NB4 (cell line): ENCODE data around the gene SLC7A8.
A peak's percentile ranks its signal among the peaks of the same experiment; 100 is the strongest.

Source experiments
- DNase-seq: peaks from one replicate; pipeline ENCODE4 v3.0.0; 2010; ENCODE audit warnings: low read depth
- H3K4me3 ChIP-seq: one replicate; pipeline ENCODE4 v1.5.1; 2011; ENCODE audit warnings: mild to moderate bottlenecking, low read depth, low read length, moderate library complexity
- MYC ChIP-seq: IDR thresholded peaks from 2 replicates; pipeline ENCODE4 v1.6.1; 2011; ENCODE audit warnings: low read depth, low read length
- POLR2A ChIP-seq: IDR thresholded peaks from 2 replicates; pipeline ENCODE4 v1.6.1; 2011; ENCODE audit warnings: mild to moderate bottlenecking; ENCODE audit not compliant: insufficient read length; ENCODE audit errors: extremely low read depth
- TF ChIP-seq, protein P1 (sequence below): IDR thresholded peaks from one replicate; pipeline ENCODE4 v1.5.1; 2012; ENCODE audit warnings: low read depth, low read length
- TF ChIP-seq, protein P2 (sequence below): IDR thresholded peaks from 2 replicates; pipeline ENCODE4 v1.6.1; 2011; ENCODE audit warnings: low read depth, low read length

The SLC7A8 gene

DNA sequence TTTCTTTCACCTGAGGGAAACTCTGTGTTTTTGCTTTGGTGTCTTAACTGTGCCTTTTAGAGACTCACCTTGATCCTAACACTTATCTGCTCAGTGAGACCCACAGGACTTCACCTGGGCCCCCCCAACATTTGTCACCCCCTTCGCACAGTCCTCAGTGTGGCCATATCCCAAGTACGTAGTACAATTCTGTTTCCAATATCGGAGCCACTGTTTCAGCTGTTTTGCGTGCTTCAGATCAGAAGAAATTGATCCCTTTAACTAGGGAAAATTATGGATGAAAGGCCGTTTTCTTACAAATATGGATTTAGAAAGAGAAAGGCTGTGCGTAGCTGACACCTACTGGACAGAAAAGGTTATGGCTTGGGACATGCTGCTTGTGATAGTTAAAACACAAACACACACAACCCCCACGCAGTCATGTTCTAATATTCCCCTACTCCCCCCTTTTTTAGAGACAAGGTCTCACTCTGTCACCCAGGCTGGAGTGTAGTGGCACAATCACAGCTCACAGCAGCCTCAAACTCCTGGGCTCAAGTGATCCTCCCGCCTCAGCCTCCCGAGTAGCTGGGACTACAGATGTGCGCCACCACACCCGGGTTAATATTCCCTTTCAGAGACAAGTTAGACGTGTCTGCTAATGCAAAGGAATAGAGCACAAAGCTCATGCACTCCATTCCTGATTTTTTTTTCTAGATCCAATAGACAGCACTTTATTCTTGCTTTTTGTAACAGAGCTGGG is 3.6 kb upstream of the SLC7A8 start:
- peak; percentile 72 for DNase-seq
- H3K4me3 ChIP-seq = no peak overlapping the region
- TF ChIP-seq, protein P1, sequence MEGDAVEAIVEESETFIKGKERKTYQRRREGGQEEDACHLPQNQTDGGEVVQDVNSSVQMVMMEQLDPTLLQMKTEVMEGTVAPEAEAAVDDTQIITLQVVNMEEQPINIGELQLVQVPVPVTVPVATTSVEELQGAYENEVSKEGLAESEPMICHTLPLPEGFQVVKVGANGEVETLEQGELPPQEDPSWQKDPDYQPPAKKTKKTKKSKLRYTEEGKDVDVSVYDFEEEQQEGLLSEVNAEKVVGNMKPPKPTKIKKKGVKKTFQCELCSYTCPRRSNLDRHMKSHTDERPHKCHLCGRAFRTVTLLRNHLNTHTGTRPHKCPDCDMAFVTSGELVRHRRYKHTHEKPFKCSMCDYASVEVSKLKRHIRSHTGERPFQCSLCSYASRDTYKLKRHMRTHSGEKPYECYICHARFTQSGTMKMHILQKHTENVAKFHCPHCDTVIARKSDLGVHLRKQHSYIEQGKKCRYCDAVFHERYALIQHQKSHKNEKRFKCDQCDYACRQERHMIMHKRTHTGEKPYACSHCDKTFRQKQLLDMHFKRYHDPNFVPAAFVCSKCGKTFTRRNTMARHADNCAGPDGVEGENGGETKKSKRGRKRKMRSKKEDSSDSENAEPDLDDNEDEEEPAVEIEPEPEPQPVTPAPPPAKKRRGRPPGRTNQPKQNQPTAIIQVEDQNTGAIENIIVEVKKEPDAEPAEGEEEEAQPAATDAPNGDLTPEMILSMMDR = peak; percentile 75
- TF ChIP-seq, protein P2, sequence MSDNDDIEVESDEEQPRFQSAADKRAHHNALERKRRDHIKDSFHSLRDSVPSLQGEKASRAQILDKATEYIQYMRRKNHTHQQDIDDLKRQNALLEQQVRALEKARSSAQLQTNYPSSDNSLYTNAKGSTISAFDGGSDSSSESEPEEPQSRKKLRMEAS = peak; percentile 29; the same call in 1 of the 2 replicates
- no peak for TF ChIP-seq MYC

DNA sequence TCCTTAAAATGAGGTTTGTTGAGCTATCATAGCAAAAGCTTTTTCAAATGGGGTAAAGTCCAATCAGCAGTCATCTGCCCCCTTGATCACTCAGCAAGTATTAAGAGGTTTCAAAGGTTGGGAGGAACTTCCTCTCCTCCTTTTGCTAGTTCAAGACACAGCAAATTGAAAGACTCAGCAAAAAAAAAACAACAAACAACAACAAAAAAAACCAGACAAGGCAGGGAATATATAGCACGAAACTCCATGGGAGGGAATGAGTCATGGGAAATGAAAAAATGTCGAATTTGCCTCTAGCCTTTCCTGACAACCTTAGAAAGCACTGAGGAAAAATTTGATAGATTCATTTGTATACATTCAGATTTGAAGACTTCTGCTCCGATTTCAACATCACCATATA is 1.6 kb upstream of the SLC7A8 start:
- no peak overlapping the region for H3K4me3 ChIP-seq
- peak; percentile 11 for DNase-seq
- no peak for TF ChIP-seq MYC
- TF ChIP-seq, protein P1 = no peak
- TF ChIP-seq, protein P2 = no peak
- TF ChIP-seq POLR2A = no peak

DNA sequence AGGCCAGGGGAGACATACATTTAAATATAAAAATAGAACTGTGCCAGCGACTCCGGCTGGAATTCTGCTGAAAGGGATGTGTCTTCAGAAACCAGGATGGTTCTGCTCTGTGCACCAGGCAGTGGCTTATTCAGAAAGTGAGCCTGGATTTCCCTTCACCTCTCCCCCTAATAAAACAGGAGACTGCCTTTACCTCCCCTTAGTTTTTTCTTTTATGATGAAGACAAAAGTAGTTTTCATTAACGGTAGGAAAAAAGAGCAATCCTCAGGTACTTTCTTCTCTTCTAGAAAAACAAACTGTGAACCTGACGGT is 346 bp downstream of the SLC7A8 start:
- H3K4me3 ChIP-seq = peak overlapping the region; percentile 35
- no peak for TF ChIP-seq MYC
- TF ChIP-seq, protein P2 = no peak
- TF ChIP-seq POLR2A = no peak
- TF ChIP-seq, protein P1 = no peak
- no peak for DNase-seq

DNA sequence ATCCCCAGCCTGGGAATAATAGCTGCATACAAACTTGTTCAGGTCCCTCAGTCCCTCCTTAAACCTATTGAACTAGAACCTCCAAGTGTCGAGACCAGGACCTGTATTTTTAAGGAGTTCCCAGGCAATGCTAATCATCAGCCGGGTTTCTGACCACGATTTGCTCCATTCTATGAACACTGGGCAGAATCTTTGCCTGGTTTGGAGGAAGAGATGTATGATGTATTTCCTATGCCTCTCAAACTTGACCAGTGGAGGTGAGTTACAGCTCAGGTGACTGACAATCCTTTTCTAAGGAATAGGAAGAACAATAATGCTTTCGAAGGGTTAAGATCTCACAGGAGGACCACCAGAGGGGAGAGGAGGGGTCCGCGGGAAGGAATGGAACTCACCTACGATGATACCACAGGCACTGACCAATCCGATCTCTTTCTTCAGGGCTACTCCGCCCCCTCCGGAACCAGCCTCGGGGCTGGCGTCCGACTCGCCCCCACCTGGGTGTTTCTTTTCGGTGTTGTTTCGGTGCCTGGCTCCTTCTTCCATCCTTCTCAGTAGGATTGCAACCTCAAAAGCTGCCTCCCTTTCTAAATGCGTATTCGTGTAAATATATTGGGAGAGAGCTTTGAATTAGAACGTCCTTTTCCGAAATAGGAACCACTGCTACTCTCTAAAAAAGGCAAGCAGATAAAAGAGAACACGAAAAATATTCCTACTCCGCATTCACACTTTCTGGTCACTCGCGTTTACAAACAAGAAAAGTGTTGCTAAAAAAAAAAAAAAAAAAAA is 895 bp downstream of the SLC7A8 start:
- H3K4me3 ChIP-seq = peak overlapping the region; percentile 35
- DNase-seq = no peak
- no peak for TF ChIP-seq POLR2A
- TF ChIP-seq, protein P2 = no peak
- TF ChIP-seq MYC = no peak
- TF ChIP-seq, protein P1 = no peak

DNA sequence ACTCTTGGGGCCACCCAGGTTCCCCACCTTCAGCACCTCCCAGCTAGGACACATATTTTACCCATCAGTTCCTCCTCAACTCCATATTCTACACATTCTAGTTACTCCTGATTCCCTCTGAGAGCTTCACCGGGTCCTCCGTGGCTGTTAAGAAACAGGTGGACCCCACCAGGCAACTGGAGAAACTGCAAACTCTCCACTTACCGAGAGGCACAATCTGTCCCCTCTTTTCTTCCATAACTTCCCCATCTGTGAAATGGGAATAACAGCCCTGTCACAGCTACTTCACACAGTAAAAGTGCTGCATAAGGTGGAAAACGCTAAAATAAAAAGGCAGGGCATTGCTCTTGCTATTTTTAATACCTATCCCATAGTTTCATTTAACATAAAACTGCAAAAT is 1.5 kb downstream of the SLC7A8 start:
- TF ChIP-seq, protein P1 = no peak
- no peak for TF ChIP-seq MYC
- TF ChIP-seq, protein P2 = no peak
- no peak overlapping the region for H3K4me3 ChIP-seq
- DNase-seq = no peak

DNA sequence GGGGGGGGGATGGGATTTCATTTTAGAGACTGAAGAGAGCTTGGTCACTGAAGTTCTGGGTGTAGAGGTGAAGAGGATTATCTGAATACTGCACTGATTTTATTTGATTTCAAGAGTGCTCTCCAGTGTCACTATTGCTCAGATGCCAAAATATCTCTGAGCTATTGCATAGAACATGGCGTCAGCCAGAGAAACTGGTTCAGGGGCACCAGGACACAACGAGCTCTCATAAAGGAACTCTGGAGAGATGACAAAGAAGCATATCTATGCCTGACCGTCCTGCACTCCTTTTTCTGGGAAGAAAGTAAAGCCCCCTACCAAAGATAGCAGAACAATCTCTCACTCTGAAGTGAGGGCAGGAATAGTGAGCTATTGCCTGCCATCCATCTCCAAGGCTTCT is 2.0 kb downstream of the SLC7A8 start:
- TF ChIP-seq, protein P2 = no peak
- TF ChIP-seq, protein P1 = no peak
- TF ChIP-seq POLR2A (no peak), MYC (no peak)
- H3K4me3 ChIP-seq = no peak overlapping the region
- no peak for DNase-seq
